Esophagus muscularis mucosa (tissue), 3 donors: ENCODE results near the gene COL27A1.

Source experiments
- POLR2A ChIP-seq: fragments of 450-650 bp; IDR thresholded peaks from one replicate; pipeline ENCODE4 v1.6.1; 2017; ENCODE audit warnings: antibody characterized with exemption, moderate library complexity, mild to moderate bottlenecking, low read depth
- POLR2AphosphoS5 ChIP-seq, 2 donors: sonication (generic); formaldehyde crosslinking; IDR thresholded peaks; one replicate each; pipeline ENCODE4 v1.6.1; 2017; ENCODE audit warnings: antibody characterized with exemption in 2 of 2
- TF ChIP-seq, protein P1 (sequence below), 3 experiments: fragments of 200-600 bp in 2 of 3; fragments of 450-650 bp in 1 of 3; sonication (generic) in 2 of 3; IDR thresholded peaks; one replicate each; pipeline ENCODE4 v1.5.1; 2017 to 2019; ENCODE audit warnings: antibody characterized with exemption in 3 of 3, mild to moderate bottlenecking in 2 of 3, moderate library complexity in 1 of 3

DNA sequence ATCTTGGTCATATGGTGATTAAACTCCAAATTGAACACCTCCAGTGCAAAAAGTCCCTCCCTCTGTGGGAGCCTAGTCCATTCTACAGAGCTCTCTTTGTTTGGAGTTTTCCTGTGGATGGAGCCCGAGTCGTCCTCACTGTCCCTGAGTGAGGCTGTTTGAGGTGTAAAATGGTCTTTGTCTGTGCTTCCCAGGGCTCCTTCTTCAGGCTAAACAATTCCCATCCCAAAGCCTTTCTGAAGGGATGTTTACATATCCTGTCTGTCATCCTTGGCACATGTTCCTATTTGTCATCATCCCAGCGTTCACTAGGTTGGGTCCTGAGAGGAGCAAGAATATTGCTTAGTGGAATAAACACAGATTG lies 68.9 kb downstream of the COL27A1 start:
- TF ChIP-seq, protein P1, sequence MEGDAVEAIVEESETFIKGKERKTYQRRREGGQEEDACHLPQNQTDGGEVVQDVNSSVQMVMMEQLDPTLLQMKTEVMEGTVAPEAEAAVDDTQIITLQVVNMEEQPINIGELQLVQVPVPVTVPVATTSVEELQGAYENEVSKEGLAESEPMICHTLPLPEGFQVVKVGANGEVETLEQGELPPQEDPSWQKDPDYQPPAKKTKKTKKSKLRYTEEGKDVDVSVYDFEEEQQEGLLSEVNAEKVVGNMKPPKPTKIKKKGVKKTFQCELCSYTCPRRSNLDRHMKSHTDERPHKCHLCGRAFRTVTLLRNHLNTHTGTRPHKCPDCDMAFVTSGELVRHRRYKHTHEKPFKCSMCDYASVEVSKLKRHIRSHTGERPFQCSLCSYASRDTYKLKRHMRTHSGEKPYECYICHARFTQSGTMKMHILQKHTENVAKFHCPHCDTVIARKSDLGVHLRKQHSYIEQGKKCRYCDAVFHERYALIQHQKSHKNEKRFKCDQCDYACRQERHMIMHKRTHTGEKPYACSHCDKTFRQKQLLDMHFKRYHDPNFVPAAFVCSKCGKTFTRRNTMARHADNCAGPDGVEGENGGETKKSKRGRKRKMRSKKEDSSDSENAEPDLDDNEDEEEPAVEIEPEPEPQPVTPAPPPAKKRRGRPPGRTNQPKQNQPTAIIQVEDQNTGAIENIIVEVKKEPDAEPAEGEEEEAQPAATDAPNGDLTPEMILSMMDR (IDR thresholded peaks at IDR 0.05) = no peak
- no peak for TF ChIP-seq POLR2A
- TF ChIP-seq POLR2AphosphoS5 (IDR thresholded peaks at IDR 0.05) = no peak
